ENCODE measurements around the gene MSH4. TPM values are rescaled to one million over a fixed set of nuclear protein-coding genes. Genes with fewer than 3 reads are reported as not detected.
"Not testable (repeated sequence)": the region's sequence is repeated elsewhere in the genome, so short reads cannot be mapped to it uniquely, and the experiment has no call there.

Gene MSH4
- total and polyA plus RNA-seq, 3 experiments from 2014 or later = 0.50 to 0.58 TPM; not detected in 1

GRCh38 chr1:75908717-75909152 lies 112.1 kb downstream of the MSH4 start:
- H3K36me3 Mint-ChIP-seq = no peaks in the 10 kb centered on the region
- H3K4me3 Mint-ChIP-seq = no peak overlapping the region
- DNase-seq = no peak
- no peaks in the 10 kb centered on the region for H3K9me3 ChIP-seq (ENCODE audit: low read length)
- no peak overlapping the region for H3K27ac ChIP-seq (ENCODE audit: low read depth, low read length)
- no peaks in the 10 kb centered on the region for H3K4me1 Mint-ChIP-seq
- no peak overlapping the region for H3K27ac Mint-ChIP-seq
- H3K36me3 ChIP-seq (ENCODE audit: insufficient read depth, low read length) = no peaks in the 10 kb centered on the region
- H3K4me1 ChIP-seq (ENCODE audit: insufficient read depth, low read length) = no peaks in the 10 kb centered on the region
- no peak overlapping the region for H3K4me3 ChIP-seq (ENCODE audit: low read length)
- no peaks in the 10 kb centered on the region for H3K27me3 ChIP-seq (ENCODE audit: insufficient read depth, low read length, poor library complexity, severe bottlenecking)
- POLR2A ChIA-PET = no interaction called here
- CTCF ChIA-PET = no interaction called here
- peaks cover 12 to 26% (median 21%) of the 10 kb centered on the region in 5 donors for H3K9me3 Mint-ChIP-seq
- H3K27me3 Mint-ChIP-seq = peaks cover 0 to under 1% of the 10 kb centered on the region in 2 donors

GRCh38 chr1:75916834-75917233 lies 120.2 kb downstream of the MSH4 start:
- ChIA-PET POLR2A (no interaction called here), CTCF (no interaction called here)
- H3K9me3 Mint-ChIP-seq = peaks cover 0 to 2% (median 0%) of the 10 kb centered on the region in 5 donors
- Histone ChIP-seq H3K27ac (ENCODE audit: low read depth, low read length) (no peak overlapping the region), H3K27me3 (ENCODE audit: insufficient read depth, low read length, poor library complexity, severe bottlenecking) (no peaks in the 10 kb centered on the region), H3K4me3 (ENCODE audit: low read length) (no peak overlapping the region), H3K36me3 (ENCODE audit: insufficient read depth, low read length) (no peaks in the 10 kb centered on the region), H3K4me1 (ENCODE audit: insufficient read depth, low read length) (no peaks in the 10 kb centered on the region), H3K9me3 (ENCODE audit: low read length) (no peaks in the 10 kb centered on the region)
- no peak for DNase-seq
- H3K27me3 Mint-ChIP-seq = peaks cover 7 to 13% of the 10 kb centered on the region in 2 donors
- H3K4me1 Mint-ChIP-seq = no peaks in the 10 kb centered on the region
- H3K27ac Mint-ChIP-seq = no peak overlapping the region
- H3K4me3 Mint-ChIP-seq = no peak overlapping the region
- H3K36me3 Mint-ChIP-seq = no peaks in the 10 kb centered on the region

GRCh38 chr1:75922698-75923097 lies 126.0 kb downstream of the MSH4 start:
- Mint-ChIP-seq H3K27me3 (peaks cover 3 to 12% of the 10 kb centered on the region in 2 donors), H3K27ac (no peak overlapping the region), H3K4me3 (no peak overlapping the region), H3K9me3 (no peaks in the 10 kb centered on the region), H3K4me1 (no peaks in the 10 kb centered on the region), H3K36me3 (no peaks in the 10 kb centered on the region)
- ChIA-PET CTCF (no interaction called here), POLR2A (no interaction called here)
- Histone ChIP-seq H3K36me3 (ENCODE audit: insufficient read depth, low read length) (no peaks in the 10 kb centered on the region), H3K27ac (ENCODE audit: low read depth, low read length) (no peak overlapping the region), H3K27me3 (ENCODE audit: insufficient read depth, low read length, poor library complexity, severe bottlenecking) (no peaks in the 10 kb centered on the region), H3K4me1 (ENCODE audit: insufficient read depth, low read length) (no peaks in the 10 kb centered on the region), H3K9me3 (ENCODE audit: low read length) (no peaks in the 10 kb centered on the region), H3K4me3 (ENCODE audit: low read length) (no peak overlapping the region)
- no peak for DNase-seq

GRCh38 chr1:75932304-75932703 lies 135.6 kb downstream of the MSH4 start, which contains the start of gene ASB17:
Gene ASB17 (minus strand): TSS chr1:75932404. CDS start chr1:75932291, 113 bp downstream.
- no peak within 1 kb of the TSS for H3K27ac Mint-ChIP-seq
- H3K27ac ChIP-seq (ENCODE audit: low read depth, low read length) = no peak within 1 kb of the TSS
- no peaks in the 10 kb centered on the region for H3K9me3 Mint-ChIP-seq
- POLR2A ChIA-PET = no interaction called here
- H3K4me3 Mint-ChIP-seq = no peak within 1 kb of the TSS
- no peaks in the 10 kb centered on the region for H3K4me1 ChIP-seq (ENCODE audit: insufficient read depth, low read length)
- CTCF ChIA-PET = no interaction called here
- H3K27me3 ChIP-seq (ENCODE audit: insufficient read depth, low read length, poor library complexity, severe bottlenecking) = no peaks in the 10 kb centered on the region
- no peaks in the 10 kb centered on the region for H3K36me3 ChIP-seq (ENCODE audit: insufficient read depth, low read length)
- H3K4me1 Mint-ChIP-seq = no peaks in the 10 kb centered on the region
- H3K36me3 Mint-ChIP-seq = no peaks in the 10 kb centered on the region
- no peaks in the 10 kb centered on the region for H3K9me3 ChIP-seq (ENCODE audit: low read length)
- H3K27me3 Mint-ChIP-seq = peaks cover 6 to 18% of the 10 kb centered on the region in 2 donors
- no peak for DNase-seq
- H3K4me3 ChIP-seq (ENCODE audit: low read length) = no peak within 1 kb of the TSS

GRCh38 chr1:75937034-75937433 lies 140.4 kb downstream of the MSH4 start:
- H3K36me3 Mint-ChIP-seq = no peaks in the 10 kb centered on the region
- H3K36me3 ChIP-seq (ENCODE audit: insufficient read depth, low read length) = no peaks in the 10 kb centered on the region
- ChIA-PET POLR2A (no interaction called here), CTCF (no interaction called here)
- H3K4me3 ChIP-seq (ENCODE audit: low read length) = no peak overlapping the region
- no peak overlapping the region for H3K4me3 Mint-ChIP-seq
- H3K9me3 ChIP-seq (ENCODE audit: low read length) = no peaks in the 10 kb centered on the region
- H3K27ac ChIP-seq (ENCODE audit: low read depth, low read length) = no peak overlapping the region
- H3K4me1 ChIP-seq (ENCODE audit: insufficient read depth, low read length) = no peaks in the 10 kb centered on the region
- no peaks in the 10 kb centered on the region for H3K4me1 Mint-ChIP-seq
- H3K27ac Mint-ChIP-seq = no peak overlapping the region
- peaks cover 0 to 7% (median 0%) of the 10 kb centered on the region in 5 donors for H3K9me3 Mint-ChIP-seq
- H3K27me3 ChIP-seq (ENCODE audit: insufficient read depth, low read length, poor library complexity, severe bottlenecking) = no peaks in the 10 kb centered on the region
- no peak for DNase-seq
- H3K27me3 Mint-ChIP-seq = peaks cover 0 to 4% of the 10 kb centered on the region in 2 donors

- DNase-seq; H3K4me3 ChIP-seq (ENCODE audit: low read length); H3K27ac Mint-ChIP-seq; CTCF ChIA-PET; H3K27ac ChIP-seq (ENCODE audit: low read depth, low read length); H3K36me3 Mint-ChIP-seq; H3K4me1 Mint-ChIP-seq; POLR2A ChIA-PET; H3K36me3 ChIP-seq (ENCODE audit: insufficient read depth, low read length); H3K9me3 ChIP-seq (ENCODE audit: low read length); H3K4me1 ChIP-seq (ENCODE audit: insufficient read depth, low read length); H3K27me3 Mint-ChIP-seq; H3K4me3 Mint-ChIP-seq; H3K27me3 ChIP-seq (ENCODE audit: insufficient read depth, low read length, poor library complexity, severe bottlenecking): not testable (repeated sequence)
- peaks cover 7 to 22% (median 16%) of the 10 kb centered on the region in 5 donors for H3K9me3 Mint-ChIP-seq
Observed at GRCh38 chr1:75943037-75943436, 146.4 kb downstream of the MSH4 start.

- H3K4me1 Mint-ChIP-seq = no peaks in the 10 kb centered on the region
- H3K9me3 ChIP-seq (ENCODE audit: low read length) = no peaks in the 10 kb centered on the region
- H3K4me3 ChIP-seq (ENCODE audit: low read length) = no peak overlapping the region
- H3K27ac Mint-ChIP-seq = no peak overlapping the region
- DNase-seq = no peak
- POLR2A ChIA-PET = no interaction called here
- CTCF ChIA-PET = no interaction called here
- H3K27ac ChIP-seq (ENCODE audit: low read depth, low read length) = no peak overlapping the region
- no peaks in the 10 kb centered on the region for H3K36me3 ChIP-seq (ENCODE audit: insufficient read depth, low read length)
- no peaks in the 10 kb centered on the region for H3K36me3 Mint-ChIP-seq
- H3K4me3 Mint-ChIP-seq = no peak overlapping the region
- peaks cover 1 to 11% (median 8%) of the 10 kb centered on the region in 5 donors for H3K9me3 Mint-ChIP-seq
- H3K27me3 Mint-ChIP-seq = peaks cover 0 to 3% of the 10 kb centered on the region in 2 donors
- H3K27me3 ChIP-seq (ENCODE audit: insufficient read depth, low read length, poor library complexity, severe bottlenecking) = no peaks in the 10 kb centered on the region
- H3K4me1 ChIP-seq (ENCODE audit: insufficient read depth, low read length) = no peaks in the 10 kb centered on the region
Observed at GRCh38 chr1:75950176-75950575, 153.5 kb downstream of the MSH4 start.

- Histone ChIP-seq H3K9me3 (ENCODE audit: low read length) (no peaks in the 10 kb centered on the region), H3K4me3 (ENCODE audit: low read length) (no peak overlapping the region), H3K27me3 (ENCODE audit: insufficient read depth, low read length, poor library complexity, severe bottlenecking) (no peaks in the 10 kb centered on the region), H3K36me3 (ENCODE audit: insufficient read depth, low read length) (no peaks in the 10 kb centered on the region), H3K4me1 (ENCODE audit: insufficient read depth, low read length) (no peaks in the 10 kb centered on the region), H3K27ac (ENCODE audit: low read depth, low read length) (no peak overlapping the region)
- POLR2A ChIA-PET = no interaction called here
- no peak overlapping the region for H3K4me3 Mint-ChIP-seq
- CTCF ChIA-PET = no interaction called here
- DNase-seq = no peak
- no peaks in the 10 kb centered on the region for H3K4me1 Mint-ChIP-seq
- peaks cover 0 to 4% (median 0%) of the 10 kb centered on the region in 5 donors for H3K9me3 Mint-ChIP-seq
- H3K27ac Mint-ChIP-seq = no peak overlapping the region
- no peaks in the 10 kb centered on the region for H3K36me3 Mint-ChIP-seq
- H3K27me3 Mint-ChIP-seq = peaks cover 0 to 3% of the 10 kb centered on the region in 2 donors
Observed at GRCh38 chr1:75952016-75952415, 155.3 kb downstream of the MSH4 start.

GRCh38 chr1:75953461-75953860 lies 156.8 kb downstream of the MSH4 start:
- Mint-ChIP-seq H3K27ac (no peak overlapping the region), H3K4me1 (no peaks in the 10 kb centered on the region), H3K36me3 (no peaks in the 10 kb centered on the region), H3K27me3 (no peaks in the 10 kb centered on the region), H3K9me3 (peaks cover 0 to 1% (median 0%) of the 10 kb centered on the region in 5 donors), H3K4me3 (no peak overlapping the region)
- no peak overlapping the region for H3K27ac ChIP-seq (ENCODE audit: low read depth, low read length)
- DNase-seq = no peak
- H3K4me1 ChIP-seq (ENCODE audit: insufficient read depth, low read length) = no peaks in the 10 kb centered on the region
- no peaks in the 10 kb centered on the region for H3K36me3 ChIP-seq (ENCODE audit: insufficient read depth, low read length)
- ChIA-PET POLR2A (no interaction called here), CTCF (no interaction called here)
- no peaks in the 10 kb centered on the region for H3K9me3 ChIP-seq (ENCODE audit: low read length)
- no peak overlapping the region for H3K4me3 ChIP-seq (ENCODE audit: low read length)
- H3K27me3 ChIP-seq (ENCODE audit: insufficient read depth, low read length, poor library complexity, severe bottlenecking) = no peaks in the 10 kb centered on the region
